Prostate gland (tissue), 2 donors: ENCODE measurements around the gene EEF1A2. TPM values are rescaled to one million over a fixed set of nuclear protein-coding genes. Genes with fewer than 3 reads are reported as not detected.

Experiments used
- DNase-seq: peaks from one replicate; pipeline ENCODE4 v3.0.0-alpha.2; 2019; ENCODE audit warnings: low spot score
- H3K27ac ChIP-seq, 2 donors: fragments of 200-600 bp; sonication (generic); 2 replicates each; pipeline ENCODE4 v1.5.1; 2017 to 2019
- H3K27me3 ChIP-seq: fragments of 200-600 bp; sonication (generic); replicated peaks from 2 replicates; pipeline ENCODE4 v1.5.1; 2019; ENCODE audit not compliant: insufficient read depth
- H3K36me3 ChIP-seq, 2 donors: fragments of 200-600 bp; sonication (generic); 1 replicate in 1 of 2; 2 replicates in 1 of 2; pipeline versions ENCODE4 v1.5.1 to v1.8.1; 2017 to 2019
- H3K4me1 ChIP-seq: fragments of 200-600 bp; sonication (generic); replicated peaks from 2 replicates; pipeline ENCODE4 v1.5.1; 2019
- H3K4me3 ChIP-seq, 2 donors: fragments of 200-600 bp; sonication (generic); 2 replicates each; pipeline ENCODE4 v1.5.1; 2017 to 2019
- H3K9me3 ChIP-seq: fragments of 200-600 bp; sonication (generic); 2 replicates; pipeline ENCODE4 v1.5.1; 2017
- POLR2A ChIP-seq: fragments of 450-650 bp; IDR thresholded peaks from one replicate; pipeline ENCODE4 v1.6.1; 2016; ENCODE audit warnings: antibody characterized with exemption, mild to moderate bottlenecking
- POLR2AphosphoS5 ChIP-seq: sonication (generic); formaldehyde crosslinking; IDR thresholded peaks from one replicate; pipeline ENCODE4 v1.6.1; 2017; ENCODE audit warnings: antibody characterized with exemption
- WGBS: methylation state at CpG from one replicate; pipeline ENCODE4 v1.1.5; 2018; 5-methylcytosine and 5-hydroxymethylcytosine counted together
- intact Hi-C: fragments of 100-400 bp; cut with DNase I; formaldehyde crosslinking; loops from one replicate; pipeline ENCODE4 v1.14.2; 2022
- total RNA-seq, 2 donors: library from RNA; depleted of rRNA; stranded (reverse); fragments of >200 nt; gene quantifications; one replicate each; pipeline ENCODE4 v1.1.0, GENCODE V29; 2016
- TF ChIP-seq, protein P1 (sequence below), 4 experiments: fragments of 200-600 bp in 2 of 4; fragments of 450-650 bp in 2 of 4; sonication (generic) in 2 of 4; IDR thresholded peaks; 1 replicate in 3 of 4; 2 replicates in 1 of 4; pipeline ENCODE4 v1.5.1; 2016 to 2019; ENCODE audit warnings: antibody characterized with exemption in 4 of 4, mild to moderate bottlenecking in 2 of 4, moderate library complexity in 2 of 4

Gene EEF1A2
- total RNA-seq, 2 donors from 2014 or later: 13.4 to 20.9 TPM

GRCh38 chr20:63520934-63521601 is 22.2 kb upstream of the EEF1A2 start:
- no peaks in the 10 kb centered on the region for H3K9me3 ChIP-seq
- no peaks in the 10 kb centered on the region for H3K27me3 ChIP-seq
- TF ChIP-seq POLR2AphosphoS5 (peak; percentile 56), POLR2A (no peak)
- TF ChIP-seq, protein P1, sequence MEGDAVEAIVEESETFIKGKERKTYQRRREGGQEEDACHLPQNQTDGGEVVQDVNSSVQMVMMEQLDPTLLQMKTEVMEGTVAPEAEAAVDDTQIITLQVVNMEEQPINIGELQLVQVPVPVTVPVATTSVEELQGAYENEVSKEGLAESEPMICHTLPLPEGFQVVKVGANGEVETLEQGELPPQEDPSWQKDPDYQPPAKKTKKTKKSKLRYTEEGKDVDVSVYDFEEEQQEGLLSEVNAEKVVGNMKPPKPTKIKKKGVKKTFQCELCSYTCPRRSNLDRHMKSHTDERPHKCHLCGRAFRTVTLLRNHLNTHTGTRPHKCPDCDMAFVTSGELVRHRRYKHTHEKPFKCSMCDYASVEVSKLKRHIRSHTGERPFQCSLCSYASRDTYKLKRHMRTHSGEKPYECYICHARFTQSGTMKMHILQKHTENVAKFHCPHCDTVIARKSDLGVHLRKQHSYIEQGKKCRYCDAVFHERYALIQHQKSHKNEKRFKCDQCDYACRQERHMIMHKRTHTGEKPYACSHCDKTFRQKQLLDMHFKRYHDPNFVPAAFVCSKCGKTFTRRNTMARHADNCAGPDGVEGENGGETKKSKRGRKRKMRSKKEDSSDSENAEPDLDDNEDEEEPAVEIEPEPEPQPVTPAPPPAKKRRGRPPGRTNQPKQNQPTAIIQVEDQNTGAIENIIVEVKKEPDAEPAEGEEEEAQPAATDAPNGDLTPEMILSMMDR (IDR thresholded peaks at IDR 0.05): peak in 3 of 4 experiments; percentile 21 to 31 (median 21)
- no peaks in the 10 kb centered on the region for H3K36me3 ChIP-seq
- peaks cover 10% of the 10 kb centered on the region for H3K4me1 ChIP-seq
- peak overlapping the region; percentile 98 for H3K4me3 ChIP-seq
- intact Hi-C loops: no loop called here
- WGBS: under 1% methylated on average over 27 of the region's 68 CpGs
- DNase-seq: peak; percentile 86
- peak overlapping the region; percentile 95 to 100 for H3K27ac ChIP-seq

GRCh38 chr20:63520504-63520933 is 21.6 kb upstream of the EEF1A2 start, which contains the start of gene PPDPF:
PPDPF (plus strand) TSS chr20:63520765; CDS start chr20:63521309, 544 bp downstream.
- intact Hi-C loops: no loop called here
- Histone ChIP-seq H3K27ac (peak within 1 kb of the TSS; percentile 95 to 100), H3K9me3 (no peaks in the 10 kb centered on the region), H3K27me3 (no peaks in the 10 kb centered on the region), H3K36me3 (no peaks in the 10 kb centered on the region), H3K4me3 (peak within 1 kb of the TSS; percentile 98), H3K4me1 (peaks cover 10% of the 10 kb centered on the region)
- WGBS: no CpG with 5 or more reads among the region's 64 CpGs
- DNase-seq: peak; percentile 82
- TF ChIP-seq, protein P1 (IDR thresholded peaks at IDR 0.05): peak in 1 of 4 experiments; percentile 9
- TF ChIP-seq POLR2AphosphoS5 (no peak), POLR2A (peak; percentile 89)

- TF ChIP-seq POLR2AphosphoS5 (peak; percentile 3), POLR2A (no peak)
- TF ChIP-seq, protein P1 (IDR thresholded peaks at IDR 0.05): peak; percentile 18 to 43 (median 32)
- intact Hi-C loops: no loop called here
- Histone ChIP-seq H3K27me3 (no peaks in the 10 kb centered on the region), H3K36me3 (no peaks in the 10 kb centered on the region), H3K27ac (peak overlapping the region; percentile 95 to 100), H3K4me3 (peak overlapping the region; percentile 98), H3K9me3 (no peaks in the 10 kb centered on the region), H3K4me1 (peaks cover 10% of the 10 kb centered on the region)
- DNase-seq: peak; percentile 52
- under 1% methylated on average over 39 of the region's 72 CpGs for WGBS
Observed at GRCh38 chr20:63519668-63520503, 21.0 kb upstream of the EEF1A2 start.

- intact Hi-C loops: no loop called here
Observed at GRCh38 chr20:63518946-63519667, 20.2 kb upstream of the EEF1A2 start.

More at GRCh38 chr20:63518946-63519667, 20.2 kb upstream of the EEF1A2 start:
- H3K4me3 ChIP-seq: peak overlapping the region; percentile 98
- H3K4me1 ChIP-seq: peaks cover 10% of the 10 kb centered on the region
- WGBS: 63% methylated on average over 32 of the region's 32 CpGs
- H3K27me3 ChIP-seq: no peaks in the 10 kb centered on the region
- no peak for DNase-seq
- H3K27ac ChIP-seq: peak overlapping the region; percentile 95 to 100
- H3K9me3 ChIP-seq: no peaks in the 10 kb centered on the region
- H3K36me3 ChIP-seq: no peaks in the 10 kb centered on the region
- TF ChIP-seq POLR2A (no peak), POLR2AphosphoS5 (no peak)
- TF ChIP-seq, protein P1 (IDR thresholded peaks at IDR 0.05): no peak
